Ascending aorta (tissue), 2 donors: ENCODE measurements around the gene SSH2. TPM values are rescaled to one million over a fixed set of nuclear protein-coding genes. Genes with fewer than 3 reads are reported as not detected.

Experiments
- DNase-seq, 2 donors: peaks; one replicate each; pipeline ENCODE4 v3.0.0-alpha.2; 2019; ENCODE audit warnings: low spot score in 2 of 2
- H3K27ac ChIP-seq, 2 donors: fragments of 200-600 bp; sonication (generic); one replicate each; pipeline ENCODE4 v1.5.1; 2016 to 2017; ENCODE audit warnings: mild to moderate bottlenecking in 1 of 2
- H3K27me3 ChIP-seq: fragments of 200-600 bp; sonication (generic); one replicate; pipeline ENCODE4 v1.5.1; 2017
- H3K36me3 ChIP-seq, 2 donors: fragments of 200-600 bp; sonication (generic); one replicate each; pipeline ENCODE4 v1.5.1; 2016
- H3K4me1 ChIP-seq, 2 donors: fragments of 200-600 bp; sonication (generic); one replicate each; pipeline ENCODE4 v1.5.1; 2016 to 2017; ENCODE audit warnings: mild to moderate bottlenecking in 1 of 2
- H3K4me3 ChIP-seq, 2 donors: fragments of 200-600 bp; sonication (generic); one replicate each; pipeline ENCODE4 v1.5.1; 2016 to 2017; ENCODE audit warnings: mild to moderate bottlenecking in 1 of 2
- H3K9me3 ChIP-seq, 2 donors: fragments of 200-600 bp; sonication (generic); one replicate each; pipeline ENCODE4 v1.5.1; 2016
- intact Hi-C: fragments of 100-400 bp; cut with DNase I; formaldehyde crosslinking; loops from one replicate; pipeline ENCODE4 v1.15.1; 2023
- total RNA-seq: library from RNA; depleted of rRNA; stranded (reverse); fragments of >200 nt; gene quantifications from one replicate; pipeline ENCODE4 v1.1.0, GENCODE V29; 2016
- TF ChIP-seq, protein P1 (sequence below), 3 experiments: fragments of 200-600 bp in 2 of 3; fragments of 450-650 bp in 1 of 3; sonication (generic) in 2 of 3; IDR thresholded peaks; one replicate each; pipeline ENCODE4 v1.5.1; 2016 to 2019; ENCODE audit warnings: antibody characterized with exemption in 3 of 3, mild to moderate bottlenecking in 1 of 3, moderate library complexity in 1 of 3

Gene SSH2
- total RNA-seq, 1 donor from 2014 or later, result 7.9 TPM

DNA sequence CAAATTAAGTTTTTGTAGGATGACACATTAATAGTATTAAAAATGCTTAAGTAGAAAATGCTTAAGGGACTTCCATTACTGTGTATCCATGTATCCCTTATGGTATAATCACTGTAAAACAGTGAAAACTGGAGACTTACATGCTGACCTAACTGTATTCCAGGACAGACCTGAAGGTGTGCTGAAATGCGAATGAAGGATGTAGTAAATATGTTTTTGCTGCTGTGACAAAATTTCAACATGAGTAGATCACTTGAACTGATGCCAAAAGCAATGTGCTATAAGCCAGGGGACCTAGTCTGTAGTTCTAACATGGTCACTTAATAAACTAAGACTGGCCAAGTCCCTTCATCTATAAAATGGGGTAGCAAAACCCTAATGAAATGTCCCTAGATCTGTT, 165.3 kb downstream of the SSH2 start:
- no peak overlapping the region for H3K27ac ChIP-seq
- no peaks in the 10 kb centered on the region for H3K27me3 ChIP-seq
- H3K4me1 ChIP-seq, result no peaks in the 10 kb centered on the region
- DNase-seq, result no peak
- intact Hi-C loops, result loop anchor here (5.0 kb wide), 1 partner anchor 172 kb away; the partner anchor contains the start of gene ANKRD13B
- H3K36me3 ChIP-seq, result no peaks in the 10 kb centered on the region
- no peaks in the 10 kb centered on the region for H3K9me3 ChIP-seq
- H3K4me3 ChIP-seq, result no peak overlapping the region
- TF ChIP-seq, protein P1, sequence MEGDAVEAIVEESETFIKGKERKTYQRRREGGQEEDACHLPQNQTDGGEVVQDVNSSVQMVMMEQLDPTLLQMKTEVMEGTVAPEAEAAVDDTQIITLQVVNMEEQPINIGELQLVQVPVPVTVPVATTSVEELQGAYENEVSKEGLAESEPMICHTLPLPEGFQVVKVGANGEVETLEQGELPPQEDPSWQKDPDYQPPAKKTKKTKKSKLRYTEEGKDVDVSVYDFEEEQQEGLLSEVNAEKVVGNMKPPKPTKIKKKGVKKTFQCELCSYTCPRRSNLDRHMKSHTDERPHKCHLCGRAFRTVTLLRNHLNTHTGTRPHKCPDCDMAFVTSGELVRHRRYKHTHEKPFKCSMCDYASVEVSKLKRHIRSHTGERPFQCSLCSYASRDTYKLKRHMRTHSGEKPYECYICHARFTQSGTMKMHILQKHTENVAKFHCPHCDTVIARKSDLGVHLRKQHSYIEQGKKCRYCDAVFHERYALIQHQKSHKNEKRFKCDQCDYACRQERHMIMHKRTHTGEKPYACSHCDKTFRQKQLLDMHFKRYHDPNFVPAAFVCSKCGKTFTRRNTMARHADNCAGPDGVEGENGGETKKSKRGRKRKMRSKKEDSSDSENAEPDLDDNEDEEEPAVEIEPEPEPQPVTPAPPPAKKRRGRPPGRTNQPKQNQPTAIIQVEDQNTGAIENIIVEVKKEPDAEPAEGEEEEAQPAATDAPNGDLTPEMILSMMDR (IDR thresholded peaks at IDR 0.05), result no peak

DNA sequence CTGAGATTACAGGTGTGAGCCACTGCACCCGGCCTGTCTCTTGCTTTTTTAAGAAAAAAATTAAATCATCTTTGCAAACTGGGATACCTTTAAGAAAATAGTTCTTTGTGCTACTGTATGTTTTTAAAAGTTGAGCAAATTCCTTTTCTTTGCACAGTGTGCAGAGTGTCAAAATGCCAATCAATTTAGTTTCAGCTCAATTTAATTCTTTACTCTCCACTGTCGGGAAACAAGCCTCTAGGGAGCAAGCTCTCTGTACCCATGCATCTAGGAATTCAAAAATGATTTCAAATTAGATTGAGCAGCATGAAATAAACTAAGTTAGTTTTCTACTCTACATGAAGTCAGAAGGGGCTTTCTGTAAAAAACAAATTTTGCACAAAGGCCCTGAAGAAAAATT, 165.8 kb downstream of the SSH2 start:
- Histone ChIP-seq H3K9me3 (no peaks in the 10 kb centered on the region), H3K36me3 (no peaks in the 10 kb centered on the region), H3K4me1 (no peaks in the 10 kb centered on the region), H3K27ac (no peak overlapping the region), H3K4me3 (no peak overlapping the region), H3K27me3 (no peaks in the 10 kb centered on the region)
- TF ChIP-seq, protein P1 (IDR thresholded peaks at IDR 0.05), result no peak
- intact Hi-C loops, result loop anchor here (5.0 kb wide), 1 partner anchor 172 kb away; the partner anchor contains the start of gene ANKRD13B
- no peak for DNase-seq

DNA sequence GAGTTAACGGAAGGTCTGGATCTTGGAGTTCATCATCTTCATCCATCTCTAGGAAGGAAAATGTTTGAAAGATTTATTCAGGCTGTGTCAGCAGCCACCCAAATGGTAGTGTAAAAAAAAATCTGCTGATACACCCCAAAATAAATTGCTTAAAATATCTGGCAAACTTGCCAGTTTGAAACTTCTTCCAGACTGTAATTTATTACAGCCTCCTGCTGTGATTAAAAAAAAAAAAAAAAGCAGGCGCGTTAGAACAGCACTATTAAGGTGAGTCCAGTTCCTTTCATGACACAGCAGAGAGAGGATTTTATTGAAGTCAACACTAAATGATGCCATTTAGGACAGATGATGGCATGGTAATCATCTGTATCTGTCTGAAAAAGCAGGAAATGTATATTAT, 166.8 kb downstream of the SSH2 start:
- H3K27ac ChIP-seq, result no peak overlapping the region
- no peaks in the 10 kb centered on the region for H3K27me3 ChIP-seq
- H3K9me3 ChIP-seq, result no peaks in the 10 kb centered on the region
- TF ChIP-seq, protein P1 (IDR thresholded peaks at IDR 0.05), result no peak
- no peaks in the 10 kb centered on the region for H3K4me1 ChIP-seq
- DNase-seq, result no peak
- intact Hi-C loops, result loop anchor here (5.0 kb wide), 1 partner anchor 171 kb away; the partner anchor contains the start of gene ANKRD13B
- H3K36me3 ChIP-seq, result no peaks in the 10 kb centered on the region
- no peak overlapping the region for H3K4me3 ChIP-seq

DNA sequence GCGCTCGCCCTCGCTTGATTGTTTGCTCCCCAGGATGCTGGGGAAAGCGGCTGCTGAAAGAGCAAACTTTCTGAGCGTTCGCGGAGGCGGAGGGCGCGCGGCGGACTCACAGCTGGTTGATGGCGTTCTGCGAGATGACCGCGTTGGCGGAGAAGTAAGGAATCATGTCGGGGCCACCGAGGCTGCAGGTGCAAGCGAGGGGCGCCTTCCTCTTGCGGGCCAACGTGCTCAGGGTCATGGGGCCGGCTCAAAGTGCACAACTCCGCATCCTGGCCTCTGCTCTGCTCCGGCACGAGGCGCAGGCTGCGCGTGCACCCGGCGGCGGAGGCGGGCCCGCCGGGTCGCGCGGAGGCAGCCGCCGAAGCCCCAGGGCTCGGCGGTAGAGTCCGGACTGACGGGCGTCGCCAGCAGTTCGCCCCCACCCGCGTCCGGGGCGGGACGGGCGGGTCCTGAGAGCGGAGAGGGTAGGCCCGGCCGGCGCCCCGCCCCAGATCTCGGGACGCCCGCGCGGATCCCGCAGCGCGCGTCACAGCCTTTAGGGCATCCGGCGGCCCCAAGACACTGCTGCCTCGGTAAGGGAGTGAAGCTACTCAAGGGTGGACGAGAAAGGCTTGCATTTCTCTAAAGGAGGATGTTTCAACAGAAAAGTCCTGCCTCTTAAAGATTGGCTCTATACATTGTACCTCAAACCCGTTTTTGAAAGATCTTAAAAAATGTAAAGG, 168.8 kb downstream of the SSH2 start:
- H3K4me3 ChIP-seq, result peak overlapping the region; percentile 82 to 88
- TF ChIP-seq, protein P1 (IDR thresholded peaks at IDR 0.05), result no peak
- peak overlapping the region; percentile 63 to 74 for H3K27ac ChIP-seq
- H3K36me3 ChIP-seq, result no peaks in the 10 kb centered on the region
- H3K9me3 ChIP-seq, result no peaks in the 10 kb centered on the region
- H3K4me1 ChIP-seq, result no peaks in the 10 kb centered on the region
- no peaks in the 10 kb centered on the region for H3K27me3 ChIP-seq
- intact Hi-C loops, result loop anchor here (1.0 to 5.0 kb wide), 3 partner anchors 122 to 169 kb away; partner anchors contain the start of genes ANKRD13B and CORO6
- peak; percentile 73 to 95 for DNase-seq

DNA sequence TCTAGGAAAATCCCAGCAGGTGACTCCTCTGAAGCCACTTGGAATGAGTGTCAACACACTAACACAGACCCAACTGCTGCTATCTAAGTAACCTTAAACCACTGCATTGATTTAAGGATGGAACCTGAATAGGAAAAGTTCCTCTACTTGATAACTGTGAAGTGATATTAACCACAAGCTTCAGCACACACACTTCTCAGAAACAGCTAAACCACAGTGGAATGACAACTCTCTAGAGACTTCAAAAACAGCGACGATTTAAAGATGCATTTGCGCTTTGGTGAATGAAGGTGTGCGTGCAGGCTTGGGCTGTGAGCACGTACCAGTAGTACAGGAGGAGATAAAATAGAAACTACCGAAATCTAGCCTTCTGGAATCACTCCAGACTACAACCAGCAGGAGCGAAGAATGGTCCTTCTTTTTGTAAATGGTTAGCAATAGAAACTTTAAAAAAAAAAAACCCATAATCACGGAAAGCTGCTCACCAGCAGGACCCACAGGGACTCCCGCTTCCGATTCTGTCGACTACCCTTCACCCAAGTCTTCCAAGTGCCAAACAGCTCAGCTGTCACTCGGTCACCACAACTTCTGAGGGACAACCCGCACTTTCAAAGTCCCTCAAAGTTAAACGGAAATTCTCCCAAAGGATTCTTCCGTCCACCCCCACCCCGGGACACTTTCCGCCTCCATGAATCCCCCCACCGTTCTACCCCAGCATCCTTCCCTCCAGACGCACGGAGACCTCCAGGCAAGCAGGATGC, 169.6 kb downstream of the SSH2 start:
- TF ChIP-seq, protein P1 (IDR thresholded peaks at IDR 0.05), result no peak
- H3K4me1 ChIP-seq, result no peaks in the 10 kb centered on the region
- DNase-seq, result no peak
- H3K27ac ChIP-seq, result peak overlapping the region; percentile 63 to 74
- H3K27me3 ChIP-seq, result no peaks in the 10 kb centered on the region
- no peaks in the 10 kb centered on the region for H3K36me3 ChIP-seq
- no peaks in the 10 kb centered on the region for H3K9me3 ChIP-seq
- intact Hi-C loops, result loop anchor here (1.0 to 5.0 kb wide), 3 partner anchors 121 to 168 kb away; partner anchors contain the start of genes ANKRD13B and CORO6
- peak overlapping the region; percentile 82 to 88 for H3K4me3 ChIP-seq
